Bronchial epithelial cell (primary cell): ENCODE data around the gene PDE4B. TPM values are rescaled to one million over a fixed set of nuclear protein-coding genes. Genes with fewer than 3 reads are reported as not detected.
A peak's percentile ranks its signal among the peaks of the same experiment; 100 is the strongest.

Experiments
- DNase-seq: peaks from one replicate; pipeline ENCODE4 v3.0.0-alpha.2; 2010; ENCODE audit warnings: low read depth
- FAIRE-seq: peaks from 2 replicates; lab custom pipeline; 2011; peaks lifted over from hg19 to GRCh38; lab: Jason Lieb, UNC
- H3K27me3 ChIP-seq: 2 replicates; pipeline ENCODE4 v1.5.1; 2011; ENCODE audit warnings: low read length; ENCODE audit not compliant: control insufficient read depth, insufficient read depth
- H3K36me3 ChIP-seq: 2 replicates; pipeline ENCODE4 v1.5.1; 2011; ENCODE audit warnings: low read length; ENCODE audit not compliant: control insufficient read depth, insufficient read depth
- H3K4me3 ChIP-seq: 2 replicates; pipeline ENCODE4 v1.5.1; 2011; ENCODE audit warnings: mild to moderate bottlenecking, low read depth, low read length, control low read depth
- CTCF ChIP-seq: IDR thresholded peaks from 2 replicates; pipeline ENCODE4 v1.5.1; 2011; ENCODE audit warnings: mild to moderate bottlenecking, moderate library complexity, low read length, control low read depth, inconsistent platforms; ENCODE audit not compliant: insufficient read depth, severe bottlenecking
- total RNA-seq: library from RNA; depleted of rRNA; stranded (reverse); fragments of >200 nt; gene quantifications from 2 replicates; pipeline ENCODE4 v1.2.1, GENCODE V29; 2014

Gene PDE4B
- total RNA-seq, 1 donor from 2014 or later, result 0.26 TPM

- no peak overlapping the region for H3K4me3 ChIP-seq
- DNase-seq (peak; percentile 55), FAIRE-seq (no peak)
- TF ChIP-seq CTCF, result no peak
- H3K27me3 ChIP-seq, result no peaks in the 10 kb centered on the region
- no peaks in the 10 kb centered on the region for H3K36me3 ChIP-seq
Observed at GRCh38 chr1:66266350-66266749, 473.7 kb downstream of the PDE4B start.

- Histone ChIP-seq H3K4me3 (no peak overlapping the region), H3K27me3 (no peaks in the 10 kb centered on the region), H3K36me3 (no peaks in the 10 kb centered on the region)
- peak; percentile 77 for DNase-seq
- no peak for TF ChIP-seq CTCF
- FAIRE-seq, result no peak
Observed at GRCh38 chr1:66266756-66267155, 474.1 kb downstream of the PDE4B start.

- no peaks in the 10 kb centered on the region for H3K27me3 ChIP-seq
- FAIRE-seq (no peak), DNase-seq (no peak)
- no peak overlapping the region for H3K4me3 ChIP-seq
- no peaks in the 10 kb centered on the region for H3K36me3 ChIP-seq
- TF ChIP-seq CTCF, result no peak
Observed at GRCh38 chr1:66267201-66267940, 474.7 kb downstream of the PDE4B start.

GRCh38 chr1:66269222-66269621 lies 476.5 kb downstream of the PDE4B start:
- DNase-seq (no peak), FAIRE-seq (no peak)
- TF ChIP-seq CTCF, result no peak
- Histone ChIP-seq H3K36me3 (no peaks in the 10 kb centered on the region), H3K4me3 (no peak overlapping the region), H3K27me3 (no peaks in the 10 kb centered on the region)

GRCh38 chr1:66270119-66270812 lies 477.6 kb downstream of the PDE4B start:
- TF ChIP-seq CTCF, result no peak
- DNase-seq, result no peak

More at GRCh38 chr1:66270119-66270812, 477.6 kb downstream of the PDE4B start:
- H3K27me3 ChIP-seq, result no peaks in the 10 kb centered on the region
- no peaks in the 10 kb centered on the region for H3K36me3 ChIP-seq
- no peak for FAIRE-seq
- H3K4me3 ChIP-seq, result no peak overlapping the region
